NCI-H1417 (cell line): ENCODE data around the gene OTULIN.

ENCODE experiments used
- DNase-seq, 3 experiments: peaks; one replicate each; lab custom pipeline; 2025; lab: John Stamatoyannopoulos, UW

Gene OTULIN

DNA sequence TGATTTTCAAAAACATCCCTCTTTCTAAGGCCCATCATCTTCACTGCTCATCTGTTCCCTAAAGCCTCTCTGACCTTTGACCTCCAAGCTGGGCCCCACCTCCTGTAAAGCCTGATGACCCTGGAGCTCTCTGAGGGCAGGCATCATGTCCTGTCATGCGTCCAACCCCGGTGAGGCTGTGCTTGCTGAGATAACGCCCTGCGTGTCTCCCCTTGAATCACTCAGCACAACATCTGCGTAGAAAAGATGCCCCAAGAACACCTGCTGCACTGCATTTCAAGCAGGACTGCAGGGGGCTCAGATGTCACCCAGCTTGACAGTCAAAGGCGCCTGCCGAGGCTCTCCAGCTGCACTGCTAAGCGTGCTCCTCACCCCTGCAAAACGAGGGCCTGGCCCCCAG lies 78.0 kb downstream of the OTULIN start:
- peak; percentile 75 to 94 (median 91) for DNase-seq

GRCh38 chr5:14743601-14744295 lies 79.2 kb downstream of the OTULIN start:
- DNase-seq, result peak in 1 of 3 experiments; percentile 31

DNA sequence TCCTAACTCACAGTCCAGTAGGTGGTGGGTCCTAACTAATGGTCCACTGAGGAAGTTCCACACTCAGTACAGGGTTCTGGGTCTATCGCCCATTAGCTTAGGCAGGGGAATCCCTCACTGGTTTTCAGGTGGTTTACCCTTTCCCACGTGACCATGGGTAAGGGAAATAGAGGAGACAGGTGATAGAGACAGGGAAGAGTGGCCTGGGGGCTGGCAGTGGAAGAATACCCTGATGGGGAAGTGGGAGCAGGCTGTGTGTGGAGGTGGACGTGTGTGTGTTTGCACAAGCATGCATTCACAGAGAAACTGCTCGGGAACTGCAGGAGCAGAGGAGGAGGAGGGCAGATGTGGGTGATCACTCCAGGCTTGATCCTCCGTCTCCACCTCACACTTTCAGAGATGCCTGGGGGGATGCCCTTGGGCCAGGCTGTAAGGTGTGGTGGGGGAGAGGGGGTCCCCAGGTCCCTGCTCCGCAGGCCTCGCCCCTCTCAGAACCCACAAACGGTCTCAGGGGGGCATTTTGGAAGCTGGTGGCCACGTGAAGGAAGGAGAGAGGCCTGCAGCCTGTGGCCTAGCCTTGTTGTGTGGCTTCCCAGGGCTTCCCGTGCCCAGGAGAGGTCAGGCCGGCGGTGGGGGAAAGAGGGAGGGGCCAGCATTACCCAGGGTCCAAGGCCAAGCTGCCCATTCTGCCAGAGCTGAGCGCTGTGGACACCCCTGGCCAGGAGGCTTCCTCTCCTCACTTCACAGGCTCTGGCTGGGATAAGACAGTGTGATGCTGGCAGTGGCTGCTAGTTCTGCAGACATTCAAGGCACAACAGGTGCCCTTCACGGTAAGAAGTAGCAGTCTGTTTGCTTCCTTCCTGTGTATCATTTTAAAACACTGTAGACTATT lies 80.0 kb downstream of the OTULIN start:
- no peak for DNase-seq

- no peak for DNase-seq
These were observed 80.7 kb downstream of the OTULIN start for GRCh38 chr5:14745188-14745563.

GRCh38 chr5:14745753-14746152 lies 81.2 kb downstream of the OTULIN start:
- no peak for DNase-seq

GRCh38 chr5:14748180-14748900 lies 83.8 kb downstream of the OTULIN start:
- DNase-seq, result no peak
